HEK293 (cell line): ENCODE measurements around the gene MOGAT2.

Experiments
- CTCF ChIP-seq: fragments of 450-650 bp; formaldehyde crosslinking; IDR thresholded peaks from 2 replicates; pipeline ENCODE4 v1.5.1; 2016; ENCODE audit warnings: missing biosample characterization, missing genetic modification characterization
- RBAK ChIP-seq: fragments of 450-650 bp; formaldehyde crosslinking; IDR thresholded peaks from 2 replicates; pipeline ENCODE4 v1.5.1; 2016; ENCODE audit warnings: missing biosample characterization, missing genetic modification characterization

DNA sequence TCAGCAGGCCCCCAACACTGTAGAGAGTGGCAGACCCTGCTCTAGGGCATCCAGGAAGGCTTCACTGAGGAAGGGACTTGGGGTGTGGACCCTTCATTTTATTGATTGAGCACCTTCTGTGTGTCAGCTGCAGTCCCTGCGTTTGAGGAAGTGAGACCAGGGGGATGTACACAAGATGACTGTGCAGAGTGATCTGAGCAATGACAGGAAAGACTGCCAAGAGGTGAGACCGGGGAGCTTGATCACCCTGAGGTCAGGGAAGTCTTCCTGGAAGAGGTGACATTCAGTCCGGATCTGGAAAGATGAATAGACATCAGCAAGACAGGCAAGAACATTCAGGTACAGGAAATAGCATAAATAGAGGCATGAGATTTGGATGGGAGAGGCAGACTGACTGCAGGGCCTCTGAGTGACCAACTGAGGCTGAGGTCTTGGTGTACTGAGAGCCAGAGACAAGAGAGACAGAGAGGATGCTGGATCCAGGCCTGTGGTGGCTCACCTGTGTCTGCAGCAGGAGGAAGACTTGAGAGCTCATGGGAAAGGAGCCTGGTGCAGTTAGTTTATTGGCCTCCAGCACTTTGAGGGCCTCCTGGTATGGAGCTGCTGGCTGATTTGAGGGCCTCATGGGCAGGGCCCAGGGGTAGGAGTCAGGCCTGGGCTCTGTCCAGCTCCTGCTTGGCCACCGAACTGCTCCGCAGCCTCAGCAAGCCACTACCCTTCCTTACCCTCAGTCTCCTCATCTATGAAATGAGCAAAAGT, 56.1 kb downstream of the MOGAT2 start:
- TF ChIP-seq RBAK (tag by site-specific recombination) (no peak), CTCF (no peak)
